HEK293 (cell line): ENCODE results near the gene STX10.

Experiments used
- HOXA7 ChIP-seq: sonication (generic); formaldehyde crosslinking; IDR thresholded peaks from 2 replicates; pipeline ENCODE4 v1.8.1; 2022; ENCODE audit warnings: missing genetic modification reagents, borderline replicate concordance
- MYNN ChIP-seq: fragments of 450-650 bp; formaldehyde crosslinking; IDR thresholded peaks from 2 replicates; pipeline ENCODE4 v1.5.1; 2016; ENCODE audit warnings: missing biosample characterization, missing genetic modification characterization, borderline replicate concordance
- REPIN1 ChIP-seq: fragments of 450-650 bp; formaldehyde crosslinking; IDR thresholded peaks from 2 replicates; pipeline ENCODE4 v1.5.1; 2017; ENCODE audit warnings: missing biosample characterization, missing genetic modification characterization, low read depth
- YY1 ChIP-seq: fragments of 450-650 bp; formaldehyde crosslinking; IDR thresholded peaks from 2 replicates; pipeline ENCODE4 v1.5.1; 2018; ENCODE audit warnings: missing biosample characterization, missing genetic modification characterization
- ZBTB8A ChIP-seq: fragments of 450-650 bp; formaldehyde crosslinking; IDR thresholded peaks from 2 replicates; pipeline ENCODE4 v1.5.1; 2016; ENCODE audit warnings: missing biosample characterization, missing genetic modification characterization
- ZNF184 ChIP-seq: fragments of 450-650 bp; IDR thresholded peaks from 2 replicates; pipeline ENCODE4 v1.5.1; 2018; ENCODE audit warnings: missing biosample characterization, mild to moderate bottlenecking, missing genetic modification characterization
- ZNF324 ChIP-seq: fragments of 450-650 bp; formaldehyde crosslinking; IDR thresholded peaks from 2 replicates; pipeline ENCODE4 v1.5.1; 2016; ENCODE audit warnings: missing biosample characterization, missing genetic modification characterization
- ZNF596 ChIP-seq: fragments of 450-650 bp; IDR thresholded peaks from 2 replicates; pipeline ENCODE4 v1.5.0; 2018; ENCODE audit warnings: missing biosample characterization, mild to moderate bottlenecking, missing genetic modification characterization, moderate library complexity
- ZNF670 ChIP-seq: fragments of 450-650 bp; formaldehyde crosslinking; IDR thresholded peaks from 2 replicates; pipeline ENCODE4 v1.5.1; 2016; ENCODE audit warnings: missing biosample characterization, missing genetic modification characterization, low read depth
- ZNF768 ChIP-seq: fragments of 450-650 bp; formaldehyde crosslinking; IDR thresholded peaks from 2 replicates; pipeline ENCODE4 v1.5.1; 2018; ENCODE audit warnings: missing biosample characterization, mild to moderate bottlenecking, missing genetic modification characterization
- TF ChIP-seq, protein P1 (sequence below): IDR thresholded peaks from 2 replicates; pipeline ENCODE4 v1.6.1; 2011; ENCODE audit warnings: mild to moderate bottlenecking, low read depth, low read length, borderline replicate concordance
- TF ChIP-seq, protein P2 (sequence below): fragments of 450-650 bp; formaldehyde crosslinking; IDR thresholded peaks from 2 replicates; pipeline ENCODE4 v1.5.1; 2016; ENCODE audit warnings: missing biosample characterization, missing genetic modification characterization
- TF ChIP-seq, protein P3 (sequence below): fragments of 450-650 bp; formaldehyde crosslinking; IDR thresholded peaks from 2 replicates; pipeline ENCODE4 v1.5.1; 2016; ENCODE audit warnings: missing biosample characterization, missing genetic modification characterization

DNA sequence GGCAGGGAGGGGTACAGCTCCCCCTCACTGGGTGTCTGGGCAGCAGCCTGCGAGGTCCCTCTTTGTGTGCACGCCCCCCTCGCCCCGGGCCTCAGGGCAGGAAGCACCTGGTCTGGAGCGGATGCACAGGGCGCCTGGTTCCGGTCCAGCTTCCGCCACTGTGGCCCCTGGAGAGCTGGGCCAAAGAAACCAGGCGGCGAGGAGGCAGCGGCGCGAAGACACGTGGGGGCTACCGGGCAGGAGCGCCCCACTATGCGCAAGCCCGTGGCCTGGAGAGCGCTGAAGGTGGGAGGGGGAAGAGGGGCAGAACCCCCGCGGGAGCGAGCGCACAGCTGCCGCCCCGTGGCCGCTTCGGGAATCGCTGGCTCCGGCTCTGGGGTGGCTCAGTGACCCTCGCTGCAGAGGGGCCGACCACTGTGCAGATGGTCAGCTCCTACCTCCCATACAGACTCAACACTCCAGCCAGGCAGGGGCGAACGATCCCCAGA is 45.8 kb downstream of the STX10 start:
- no peak for TF ChIP-seq ZNF596 (tag by site-specific recombination)
- no peak for TF ChIP-seq ZNF184 (tag by site-specific recombination)
- no peak for TF ChIP-seq ZNF324 (tag by site-specific recombination)
- no peak for TF ChIP-seq ZBTB8A
- no peak for TF ChIP-seq REPIN1 (tag by site-specific recombination)
- TF ChIP-seq, protein P1, sequence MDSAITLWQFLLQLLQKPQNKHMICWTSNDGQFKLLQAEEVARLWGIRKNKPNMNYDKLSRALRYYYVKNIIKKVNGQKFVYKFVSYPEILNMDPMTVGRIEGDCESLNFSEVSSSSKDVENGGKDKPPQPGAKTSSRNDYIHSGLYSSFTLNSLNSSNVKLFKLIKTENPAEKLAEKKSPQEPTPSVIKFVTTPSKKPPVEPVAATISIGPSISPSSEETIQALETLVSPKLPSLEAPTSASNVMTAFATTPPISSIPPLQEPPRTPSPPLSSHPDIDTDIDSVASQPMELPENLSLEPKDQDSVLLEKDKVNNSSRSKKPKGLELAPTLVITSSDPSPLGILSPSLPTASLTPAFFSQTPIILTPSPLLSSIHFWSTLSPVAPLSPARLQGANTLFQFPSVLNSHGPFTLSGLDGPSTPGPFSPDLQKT: no peak
- TF ChIP-seq YY1 (tag by site-specific recombination): no peak
- TF ChIP-seq, protein P2, sequence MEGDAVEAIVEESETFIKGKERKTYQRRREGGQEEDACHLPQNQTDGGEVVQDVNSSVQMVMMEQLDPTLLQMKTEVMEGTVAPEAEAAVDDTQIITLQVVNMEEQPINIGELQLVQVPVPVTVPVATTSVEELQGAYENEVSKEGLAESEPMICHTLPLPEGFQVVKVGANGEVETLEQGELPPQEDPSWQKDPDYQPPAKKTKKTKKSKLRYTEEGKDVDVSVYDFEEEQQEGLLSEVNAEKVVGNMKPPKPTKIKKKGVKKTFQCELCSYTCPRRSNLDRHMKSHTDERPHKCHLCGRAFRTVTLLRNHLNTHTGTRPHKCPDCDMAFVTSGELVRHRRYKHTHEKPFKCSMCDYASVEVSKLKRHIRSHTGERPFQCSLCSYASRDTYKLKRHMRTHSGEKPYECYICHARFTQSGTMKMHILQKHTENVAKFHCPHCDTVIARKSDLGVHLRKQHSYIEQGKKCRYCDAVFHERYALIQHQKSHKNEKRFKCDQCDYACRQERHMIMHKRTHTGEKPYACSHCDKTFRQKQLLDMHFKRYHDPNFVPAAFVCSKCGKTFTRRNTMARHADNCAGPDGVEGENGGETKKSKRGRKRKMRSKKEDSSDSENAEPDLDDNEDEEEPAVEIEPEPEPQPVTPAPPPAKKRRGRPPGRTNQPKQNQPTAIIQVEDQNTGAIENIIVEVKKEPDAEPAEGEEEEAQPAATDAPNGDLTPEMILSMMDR (tag by site-specific recombination): no peak
- no peak for TF ChIP-seq ZNF768 (tag by site-specific recombination)
- no peak for TF ChIP-seq ZNF670 (tag by site-specific recombination)
- no peak for TF ChIP-seq MYNN (tag by site-specific recombination)
- TF ChIP-seq, protein P3, sequence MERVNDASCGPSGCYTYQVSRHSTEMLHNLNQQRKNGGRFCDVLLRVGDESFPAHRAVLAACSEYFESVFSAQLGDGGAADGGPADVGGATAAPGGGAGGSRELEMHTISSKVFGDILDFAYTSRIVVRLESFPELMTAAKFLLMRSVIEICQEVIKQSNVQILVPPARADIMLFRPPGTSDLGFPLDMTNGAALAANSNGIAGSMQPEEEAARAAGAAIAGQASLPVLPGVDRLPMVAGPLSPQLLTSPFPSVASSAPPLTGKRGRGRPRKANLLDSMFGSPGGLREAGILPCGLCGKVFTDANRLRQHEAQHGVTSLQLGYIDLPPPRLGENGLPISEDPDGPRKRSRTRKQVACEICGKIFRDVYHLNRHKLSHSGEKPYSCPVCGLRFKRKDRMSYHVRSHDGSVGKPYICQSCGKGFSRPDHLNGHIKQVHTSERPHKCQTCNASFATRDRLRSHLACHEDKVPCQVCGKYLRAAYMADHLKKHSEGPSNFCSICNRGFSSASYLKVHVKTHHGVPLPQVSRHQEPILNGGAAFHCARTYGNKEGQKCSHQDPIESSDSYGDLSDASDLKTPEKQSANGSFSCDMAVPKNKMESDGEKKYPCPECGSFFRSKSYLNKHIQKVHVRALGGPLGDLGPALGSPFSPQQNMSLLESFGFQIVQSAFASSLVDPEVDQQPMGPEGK (tag by site-specific recombination): no peak
- no peak for TF ChIP-seq HOXA7
